Measurements from ENCODE around the gene KCNQ1.

Gene KCNQ1

DNA sequence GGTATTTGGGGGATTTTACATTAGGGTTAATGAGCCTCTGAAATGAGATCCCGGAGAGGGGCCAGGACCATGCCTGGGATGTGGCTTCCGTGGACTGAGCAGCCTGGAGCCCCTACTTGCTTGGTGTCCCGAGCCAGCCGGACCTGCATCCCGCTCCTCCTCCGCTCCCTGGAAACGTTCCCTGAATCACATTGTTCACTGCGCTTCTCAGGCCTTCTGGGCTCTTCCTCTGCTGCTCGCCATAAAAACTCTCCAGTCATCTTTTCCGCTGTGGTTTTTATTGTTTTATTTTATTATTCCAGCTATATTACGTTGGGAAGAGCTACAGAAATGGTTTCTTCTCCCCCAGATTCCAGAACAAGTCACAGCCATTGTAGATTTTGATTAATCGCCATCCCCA, 268.3 kb downstream of the KCNQ1 start:
- Histone ChIP-seq H3K9ac (ENCODE audit: low read length) (no peak overlapping the region), H3K4me1 (ENCODE audit: control insufficient read depth, insufficient read depth, low read length) (peaks cover 10% of the 10 kb centered on the region), H3K4me3 (ENCODE audit: low read length) (no peak overlapping the region), H3K27me3 (ENCODE audit: control insufficient read depth, insufficient read depth, low read length) (no peaks in the 10 kb centered on the region), H3K36me3 (ENCODE audit: control insufficient read depth, insufficient read depth, low read length) (no peaks in the 10 kb centered on the region), H3K27ac (ENCODE audit: low read depth, low read length) (no peak overlapping the region)

DNA sequence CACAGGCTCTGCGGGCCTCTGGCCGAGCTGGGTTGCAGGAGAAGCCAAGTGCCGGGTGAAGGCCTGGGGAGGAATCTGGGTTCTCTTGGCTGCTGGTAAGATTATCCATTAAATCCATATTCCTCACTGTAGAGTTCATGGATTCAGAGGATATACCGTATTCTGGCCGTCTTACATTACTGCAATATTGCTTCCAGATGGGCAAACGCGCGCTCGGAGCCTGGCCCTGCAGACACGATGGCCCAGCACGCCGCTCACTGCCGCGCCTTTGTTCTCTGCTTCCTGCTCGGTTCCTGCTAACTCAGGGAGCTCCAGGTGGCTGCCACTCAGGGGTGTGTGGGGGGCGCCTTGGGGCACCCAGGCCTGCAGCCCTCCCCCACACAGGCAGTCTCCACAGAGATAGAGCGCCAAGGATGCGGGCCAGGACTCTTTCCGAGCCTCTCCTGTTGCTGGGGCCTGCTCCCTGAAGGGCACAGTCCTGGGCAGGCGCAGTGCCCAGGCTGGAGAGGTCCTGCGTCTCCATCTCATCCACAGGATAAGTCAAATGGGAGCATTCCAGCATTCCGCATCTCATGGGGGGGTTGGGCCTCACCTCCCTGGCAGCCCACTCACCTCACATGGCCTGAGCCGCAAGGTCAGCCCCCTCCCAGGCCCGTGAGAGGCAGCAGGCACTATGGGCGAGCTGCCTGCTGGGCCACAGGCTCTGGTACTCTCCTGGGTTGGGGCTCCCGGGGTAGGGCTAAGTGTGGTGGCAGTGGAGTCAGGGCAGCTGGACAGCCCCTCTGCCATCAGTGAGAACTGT, 269.1 kb downstream of the KCNQ1 start:
- H3K27ac ChIP-seq (ENCODE audit: low read depth, low read length) = no peak overlapping the region
- H3K4me1 ChIP-seq (ENCODE audit: control insufficient read depth, insufficient read depth, low read length) = peaks cover 5% of the 10 kb centered on the region
- no peak overlapping the region for H3K9ac ChIP-seq (ENCODE audit: low read length)
- no peak overlapping the region for H3K4me3 ChIP-seq (ENCODE audit: low read length)
- H3K27me3 ChIP-seq (ENCODE audit: control insufficient read depth, insufficient read depth, low read length) = no peaks in the 10 kb centered on the region
- H3K36me3 ChIP-seq (ENCODE audit: control insufficient read depth, insufficient read depth, low read length) = no peaks in the 10 kb centered on the region

DNA sequence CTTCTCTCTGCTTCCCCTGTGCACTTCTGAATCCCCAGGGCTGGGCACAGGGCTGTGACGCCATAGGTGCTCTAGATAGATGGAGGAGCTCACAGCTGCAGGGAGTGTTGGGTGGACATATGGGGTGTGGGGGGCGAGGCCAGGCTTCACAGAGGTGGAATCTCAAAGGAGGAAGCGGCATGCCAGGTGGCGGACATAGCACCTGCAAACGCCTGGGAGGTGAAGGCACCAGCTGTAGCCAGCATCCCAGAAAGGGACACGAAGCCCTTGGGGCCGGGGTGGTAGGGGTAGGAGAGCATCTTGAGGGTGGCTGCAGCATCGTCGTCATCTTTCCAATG, 269.6 kb downstream of the KCNQ1 start:
- Histone ChIP-seq H3K4me3 (ENCODE audit: low read length) (no peak overlapping the region), H3K9ac (ENCODE audit: low read length) (no peak overlapping the region)

DNA sequence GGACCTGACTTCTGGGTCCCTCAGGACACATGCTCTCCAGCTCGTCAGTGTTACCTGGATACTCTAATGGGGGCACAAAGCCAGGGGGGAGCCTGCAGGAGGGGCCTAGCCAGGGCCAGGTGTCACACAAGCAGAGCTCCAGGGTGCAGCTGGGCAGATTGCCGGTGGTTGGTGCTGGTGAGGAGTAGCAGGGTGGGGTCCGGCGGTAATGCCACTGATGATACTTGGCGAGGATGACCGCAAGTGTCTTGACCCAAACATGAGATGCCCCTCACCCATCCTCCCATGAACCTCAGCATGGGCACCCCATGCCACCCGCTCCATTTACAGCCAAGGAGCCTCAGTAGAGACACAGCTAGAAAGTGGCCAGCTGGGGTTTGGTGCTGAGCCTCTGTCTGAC, 270.1 kb downstream of the KCNQ1 start:
- Histone ChIP-seq H3K27me3 (ENCODE audit: control insufficient read depth, insufficient read depth, low read length) (no peaks in the 10 kb centered on the region), H3K36me3 (ENCODE audit: control insufficient read depth, insufficient read depth, low read length) (no peaks in the 10 kb centered on the region), H3K27ac (ENCODE audit: low read depth, low read length) (no peak overlapping the region), H3K4me3 (ENCODE audit: low read length) (no peak overlapping the region), H3K4me1 (ENCODE audit: control insufficient read depth, insufficient read depth, low read length) (no peaks in the 10 kb centered on the region), H3K9ac (ENCODE audit: low read length) (no peak overlapping the region)

More for the DNA sequence above, 269.6 kb downstream of the KCNQ1 start:
- H3K27me3 ChIP-seq (ENCODE audit: control insufficient read depth, insufficient read depth, low read length) = no peaks in the 10 kb centered on the region
- peaks cover 3% of the 10 kb centered on the region for H3K4me1 ChIP-seq (ENCODE audit: control insufficient read depth, insufficient read depth, low read length)
- H3K36me3 ChIP-seq (ENCODE audit: control insufficient read depth, insufficient read depth, low read length) = no peaks in the 10 kb centered on the region
- H3K27ac ChIP-seq (ENCODE audit: low read depth, low read length) = no peak overlapping the region

DNA sequence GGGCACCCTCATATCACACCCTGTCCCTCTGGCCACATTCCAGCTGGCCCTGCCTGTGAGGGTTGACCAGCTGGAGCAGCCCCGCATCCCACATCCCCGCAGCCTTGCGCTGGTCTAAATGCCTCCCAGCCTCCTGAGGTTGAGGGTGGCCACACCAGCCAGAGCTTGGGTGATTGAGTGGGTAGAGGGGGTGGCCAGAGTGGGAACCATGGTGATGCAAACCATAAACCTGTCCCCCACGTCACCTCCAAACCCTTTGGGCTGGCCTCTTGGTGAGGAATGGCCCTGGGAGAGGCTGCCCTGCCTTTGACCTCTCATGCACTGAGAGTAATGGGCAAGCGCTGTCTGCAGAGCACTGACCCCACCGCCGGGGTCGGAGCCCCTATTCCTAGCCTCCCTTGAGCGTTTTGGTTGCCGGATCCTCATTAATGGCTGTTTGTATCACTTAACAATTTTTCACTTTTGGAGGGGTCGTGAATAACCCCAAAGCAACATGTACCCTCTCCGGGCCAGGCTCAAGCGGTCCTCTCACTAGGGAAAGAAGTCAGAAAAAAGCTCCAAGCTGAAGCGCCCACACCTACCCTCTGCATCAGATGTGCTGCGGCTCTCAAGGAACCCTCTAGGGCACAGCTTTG, 271.0 kb downstream of the KCNQ1 start:
- H3K27ac ChIP-seq (ENCODE audit: low read depth, low read length) = no peak overlapping the region
- H3K27me3 ChIP-seq (ENCODE audit: control insufficient read depth, insufficient read depth, low read length) = no peaks in the 10 kb centered on the region
- H3K4me3 ChIP-seq (ENCODE audit: low read length) = no peak overlapping the region
- no peak overlapping the region for H3K9ac ChIP-seq (ENCODE audit: low read length)
- no peaks in the 10 kb centered on the region for H3K36me3 ChIP-seq (ENCODE audit: control insufficient read depth, insufficient read depth, low read length)
- H3K4me1 ChIP-seq (ENCODE audit: control insufficient read depth, insufficient read depth, low read length) = no peaks in the 10 kb centered on the region

DNA sequence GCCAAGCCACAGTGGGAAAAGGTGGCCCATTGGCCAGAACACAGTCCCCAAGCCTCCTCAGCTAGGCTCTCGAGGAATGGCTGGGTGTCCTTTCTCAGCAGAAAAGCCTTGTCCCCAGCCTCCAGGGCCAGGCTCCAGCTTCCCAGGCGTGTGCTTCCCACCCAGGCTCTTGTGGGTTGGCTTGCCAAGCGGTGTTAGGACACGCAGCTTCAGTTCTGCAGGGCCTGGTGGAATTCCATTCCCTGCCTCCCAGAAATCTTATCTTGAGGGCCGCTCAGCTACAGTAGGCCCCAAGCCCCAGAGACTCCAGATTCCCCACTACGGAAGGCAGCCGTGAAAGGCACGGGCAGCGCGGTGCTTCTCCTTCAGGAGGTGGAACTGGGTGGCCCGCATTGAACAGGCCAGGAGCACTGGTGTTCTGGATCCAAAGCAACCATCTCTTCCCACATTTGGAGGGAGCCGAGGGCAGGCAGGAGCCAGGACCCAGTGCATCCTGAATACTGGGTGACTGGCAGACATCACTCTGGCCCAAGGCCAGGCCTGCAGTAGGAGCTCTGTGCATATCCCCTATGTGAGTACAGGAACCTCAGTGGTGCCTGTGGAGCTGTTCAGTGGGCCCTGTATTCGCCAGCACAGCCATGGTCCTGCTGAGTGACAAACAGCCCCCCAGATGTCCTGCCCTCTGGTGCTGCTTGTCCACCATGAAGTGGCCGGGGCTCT, 271.7 kb downstream of the KCNQ1 start:
- no peaks in the 10 kb centered on the region for H3K27me3 ChIP-seq (ENCODE audit: control insufficient read depth, insufficient read depth, low read length)
- H3K9ac ChIP-seq (ENCODE audit: low read length) = no peak overlapping the region
- H3K27ac ChIP-seq (ENCODE audit: low read depth, low read length) = no peak overlapping the region
- no peak overlapping the region for H3K4me3 ChIP-seq (ENCODE audit: low read length)
- H3K4me1 ChIP-seq (ENCODE audit: control insufficient read depth, insufficient read depth, low read length) = no peaks in the 10 kb centered on the region
- no peaks in the 10 kb centered on the region for H3K36me3 ChIP-seq (ENCODE audit: control insufficient read depth, insufficient read depth, low read length)

DNA sequence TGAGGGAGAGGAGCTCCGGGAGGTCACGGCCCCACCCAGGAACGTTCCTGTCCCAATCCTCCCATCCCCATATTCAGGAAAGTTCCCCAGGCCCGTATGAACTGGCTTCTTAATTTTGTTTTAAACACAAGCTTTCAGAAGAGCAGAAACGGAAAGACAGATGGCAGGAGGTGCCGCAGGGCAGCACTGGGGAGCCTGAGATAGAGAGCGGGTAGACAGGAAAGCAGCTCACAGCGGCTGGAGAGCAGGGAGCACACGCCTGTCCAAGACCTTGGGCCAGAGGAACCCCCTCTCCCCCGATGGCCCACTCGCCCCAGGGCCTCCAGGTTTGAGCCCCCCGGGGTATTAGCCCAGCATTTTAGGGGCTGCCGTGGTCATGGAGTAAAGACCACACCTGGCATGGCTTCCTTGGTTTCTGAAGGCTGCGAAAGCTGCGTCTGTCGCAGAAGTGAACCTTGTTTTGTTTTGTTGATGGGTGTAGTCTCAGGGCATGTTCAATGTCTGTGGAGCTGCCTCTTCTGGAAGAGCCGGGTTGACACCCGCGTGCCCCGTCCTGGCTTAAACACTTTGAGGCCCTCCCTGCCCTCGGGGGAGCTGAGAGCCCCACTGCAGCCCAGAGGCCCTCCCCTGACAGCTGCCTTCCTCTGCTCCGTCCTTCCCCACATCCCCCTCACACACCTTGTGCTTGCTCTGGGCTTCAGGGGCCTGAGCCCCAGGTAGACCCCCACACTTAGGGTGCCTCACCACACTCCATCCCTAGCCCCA, 272.9 kb downstream of the KCNQ1 start:
- Histone ChIP-seq H3K9ac (ENCODE audit: low read length) (no peak overlapping the region), H3K36me3 (ENCODE audit: control insufficient read depth, insufficient read depth, low read length) (no peaks in the 10 kb centered on the region), H3K4me1 (ENCODE audit: control insufficient read depth, insufficient read depth, low read length) (no peaks in the 10 kb centered on the region), H3K27ac (ENCODE audit: low read depth, low read length) (no peak overlapping the region), H3K27me3 (ENCODE audit: control insufficient read depth, insufficient read depth, low read length) (no peaks in the 10 kb centered on the region), H3K4me3 (ENCODE audit: low read length) (no peak overlapping the region)

DNA sequence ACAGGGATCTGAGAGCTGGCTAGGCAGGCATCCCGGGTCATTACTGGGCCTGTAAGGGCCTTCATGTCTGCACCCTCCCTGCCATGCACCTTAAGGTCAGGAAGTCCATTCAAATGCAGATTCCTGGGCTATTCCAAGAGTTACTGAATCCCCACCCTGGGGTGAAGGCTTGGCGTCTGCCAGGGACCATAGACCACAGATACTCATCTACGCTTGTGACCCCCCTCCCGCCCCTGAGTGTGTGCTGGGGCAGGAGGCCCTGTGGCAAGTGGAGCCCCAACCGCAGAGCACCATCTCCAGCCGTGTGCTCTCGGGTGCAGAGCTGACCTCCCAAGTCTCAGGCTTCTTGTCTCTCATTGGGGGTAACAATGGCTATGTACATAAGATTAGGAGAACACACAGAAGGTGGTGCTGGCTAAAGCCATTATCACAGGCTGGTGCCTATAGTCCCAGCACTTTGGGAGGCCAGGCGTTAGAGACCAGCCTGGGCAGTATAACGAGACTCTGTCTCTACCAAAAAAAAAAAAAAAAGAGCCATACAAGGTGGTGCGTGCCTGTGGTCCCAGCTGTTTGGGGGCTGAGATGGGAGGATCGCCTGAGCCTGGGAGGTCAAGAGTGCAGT, 274.1 kb downstream of the KCNQ1 start:
- no peaks in the 10 kb centered on the region for H3K27me3 ChIP-seq (ENCODE audit: control insufficient read depth, insufficient read depth, low read length)
- no peak overlapping the region for H3K9ac ChIP-seq (ENCODE audit: low read length)

DNA sequence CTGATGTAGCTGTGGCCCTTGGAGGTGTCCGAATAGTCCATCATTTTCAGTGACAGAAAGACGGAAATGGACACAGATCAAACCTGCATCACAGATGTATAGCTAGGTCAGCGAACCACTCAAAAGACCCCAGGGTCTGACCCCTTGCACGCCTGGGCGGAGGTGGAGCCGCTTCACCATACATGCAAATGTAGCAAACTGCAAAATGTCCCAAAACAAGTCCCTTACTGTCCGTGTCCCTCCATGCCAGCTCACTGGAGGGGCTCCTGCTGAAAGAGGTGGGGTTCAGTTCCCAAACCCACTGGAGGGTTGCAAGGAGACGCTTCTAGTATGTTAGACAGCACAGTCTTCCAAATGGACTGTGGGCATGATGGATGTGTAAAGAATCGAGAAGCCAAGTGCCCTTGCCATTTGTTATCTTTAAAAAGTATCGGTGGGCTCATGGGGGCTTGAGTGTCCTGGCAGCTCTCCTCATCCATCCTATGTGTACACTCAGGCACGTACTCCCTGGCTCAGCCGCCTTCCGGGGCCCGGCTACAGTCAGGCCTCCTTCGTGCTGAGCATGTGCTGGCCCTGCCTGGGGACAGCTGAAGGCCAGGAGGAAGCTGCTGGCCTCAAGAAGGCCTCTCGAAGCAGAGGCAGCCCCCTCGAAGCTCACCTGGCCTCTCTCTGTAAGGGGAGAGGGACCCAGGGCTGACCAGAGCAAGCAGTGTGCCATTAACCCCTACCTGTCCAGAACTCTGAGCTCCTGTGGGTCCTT, 275.2 kb downstream of the KCNQ1 start:
- Histone ChIP-seq H3K4me3 (ENCODE audit: low read length) (no peak overlapping the region), H3K9ac (ENCODE audit: low read length) (no peak overlapping the region), H3K4me1 (ENCODE audit: control insufficient read depth, insufficient read depth, low read length) (no peaks in the 10 kb centered on the region), H3K27me3 (ENCODE audit: control insufficient read depth, insufficient read depth, low read length) (no peaks in the 10 kb centered on the region), H3K36me3 (ENCODE audit: control insufficient read depth, insufficient read depth, low read length) (no peaks in the 10 kb centered on the region), H3K27ac (ENCODE audit: low read depth, low read length) (no peak overlapping the region)

More for the DNA sequence above, 274.1 kb downstream of the KCNQ1 start:
- no peak overlapping the region for H3K4me3 ChIP-seq (ENCODE audit: low read length)
- no peaks in the 10 kb centered on the region for H3K36me3 ChIP-seq (ENCODE audit: control insufficient read depth, insufficient read depth, low read length)
- H3K27ac ChIP-seq (ENCODE audit: low read depth, low read length) = no peak overlapping the region
- H3K4me1 ChIP-seq (ENCODE audit: control insufficient read depth, insufficient read depth, low read length) = no peaks in the 10 kb centered on the region

DNA sequence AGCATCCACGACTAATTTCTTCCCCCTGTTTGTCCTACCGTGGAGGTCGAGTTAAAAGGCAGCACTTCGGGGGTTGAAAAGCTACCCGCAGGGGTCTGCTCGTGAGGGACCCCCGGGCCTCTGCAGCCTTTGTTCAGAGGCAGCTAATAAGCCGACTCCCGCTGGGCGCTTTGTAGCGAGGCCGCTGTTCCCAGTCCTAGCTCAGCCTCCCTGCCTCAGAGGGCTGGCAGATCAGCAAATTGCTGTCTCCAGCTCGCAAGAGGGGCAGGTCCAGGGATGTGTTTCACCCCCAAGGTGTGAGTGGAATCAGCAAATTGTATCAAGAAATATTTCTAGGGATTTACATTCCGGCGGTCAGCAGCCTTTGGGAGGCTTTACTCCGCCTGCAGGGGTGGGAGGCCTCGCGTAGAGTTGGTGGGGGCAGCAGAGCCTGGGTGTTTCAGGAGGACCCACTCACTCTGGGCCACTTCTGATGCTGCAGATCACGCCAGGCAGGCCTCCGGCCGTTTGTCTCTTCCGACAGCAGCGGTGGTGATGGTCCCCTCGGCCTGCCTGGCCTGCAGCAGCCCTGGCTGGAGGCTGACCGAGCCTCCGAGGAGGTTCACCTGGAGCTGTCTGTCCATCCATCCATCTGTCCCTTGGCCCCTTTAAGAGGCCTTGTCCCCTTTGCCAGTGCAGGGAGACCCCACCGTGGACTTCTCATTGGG, 276.6 kb downstream of the KCNQ1 start:
- Histone ChIP-seq H3K4me3 (ENCODE audit: low read length) (no peak overlapping the region), H3K4me1 (ENCODE audit: control insufficient read depth, insufficient read depth, low read length) (no peaks in the 10 kb centered on the region), H3K27ac (ENCODE audit: low read depth, low read length) (no peak overlapping the region), H3K36me3 (ENCODE audit: control insufficient read depth, insufficient read depth, low read length) (no peaks in the 10 kb centered on the region), H3K27me3 (ENCODE audit: control insufficient read depth, insufficient read depth, low read length) (no peaks in the 10 kb centered on the region), H3K9ac (ENCODE audit: low read length) (no peak overlapping the region)

DNA sequence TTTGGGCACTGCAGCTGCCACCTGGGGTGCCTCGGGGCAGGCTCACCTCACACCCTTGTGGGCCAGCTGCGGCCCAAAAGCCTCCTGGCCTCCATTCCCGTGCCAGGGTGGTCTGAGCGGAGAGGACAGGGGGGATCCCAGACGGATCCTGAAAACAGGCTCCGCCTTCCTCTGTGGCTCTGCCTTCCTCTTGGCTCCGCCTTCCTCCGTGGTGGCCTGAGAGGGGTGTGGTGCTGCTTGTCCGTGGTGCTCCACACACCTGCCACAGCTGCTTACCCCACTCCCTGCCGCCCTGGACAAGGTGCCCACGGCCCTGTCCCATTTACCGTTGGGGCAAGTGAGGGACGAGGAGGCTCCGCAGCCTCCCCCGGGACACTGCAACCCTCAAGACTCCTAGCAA, 278.1 kb downstream of the KCNQ1 start:
- no peak overlapping the region for H3K9ac ChIP-seq (ENCODE audit: low read length)
- H3K4me1 ChIP-seq (ENCODE audit: control insufficient read depth, insufficient read depth, low read length) = no peaks in the 10 kb centered on the region
- no peak overlapping the region for H3K27ac ChIP-seq (ENCODE audit: low read depth, low read length)
- no peaks in the 10 kb centered on the region for H3K36me3 ChIP-seq (ENCODE audit: control insufficient read depth, insufficient read depth, low read length)
- H3K4me3 ChIP-seq (ENCODE audit: low read length) = no peak overlapping the region
- no peaks in the 10 kb centered on the region for H3K27me3 ChIP-seq (ENCODE audit: control insufficient read depth, insufficient read depth, low read length)
